HEK293 (cell line): Measurements from ENCODE around the gene CALHM3.

Experiments used
- FEZF1 ChIP-seq: fragments of 450-650 bp; formaldehyde crosslinking; IDR thresholded peaks from 2 replicates; pipeline ENCODE4 v1.5.1; 2016; ENCODE audit warnings: missing biosample characterization, missing genetic modification characterization
- GLI2 ChIP-seq: fragments of 450-650 bp; formaldehyde crosslinking; IDR thresholded peaks from 2 replicates; pipeline ENCODE4; 2017; ENCODE audit warnings: missing biosample characterization, missing genetic modification characterization, low read depth, borderline replicate concordance
- GLIS1 ChIP-seq: fragments of 450-650 bp; formaldehyde crosslinking; IDR thresholded peaks from 2 replicates; pipeline ENCODE4 v1.5.1; 2016; ENCODE audit warnings: missing biosample characterization, missing genetic modification characterization
- KLF10 ChIP-seq: fragments of 450-650 bp; IDR thresholded peaks from 2 replicates; pipeline ENCODE4 v1.5.1; 2018; ENCODE audit warnings: missing biosample characterization, mild to moderate bottlenecking, missing genetic modification characterization
- KLF17 ChIP-seq: fragments of 450-650 bp; formaldehyde crosslinking; IDR thresholded peaks from 2 replicates; pipeline ENCODE4 v1.5.1; 2016; ENCODE audit warnings: missing biosample characterization, missing genetic modification characterization
- KLF8 ChIP-seq: fragments of 450-650 bp; formaldehyde crosslinking; IDR thresholded peaks from 2 replicates; pipeline ENCODE4 v1.5.1; 2016; ENCODE audit warnings: missing biosample characterization, missing genetic modification characterization
- PATZ1 ChIP-seq: fragments of 450-650 bp; formaldehyde crosslinking; IDR thresholded peaks from 2 replicates; pipeline ENCODE4 v1.5.1; 2016; ENCODE audit warnings: missing biosample characterization, missing genetic modification characterization
- PRDM4 ChIP-seq: fragments of 450-650 bp; formaldehyde crosslinking; IDR thresholded peaks from 2 replicates; pipeline ENCODE4 v1.5.1; 2017; ENCODE audit warnings: missing biosample characterization, missing genetic modification characterization
- SP3 ChIP-seq: fragments of 450-650 bp; formaldehyde crosslinking; IDR thresholded peaks from 2 replicates; pipeline ENCODE4 v1.5.1; 2016; ENCODE audit warnings: missing biosample characterization, missing genetic modification characterization
- SP7 ChIP-seq: fragments of 450-650 bp; formaldehyde crosslinking; IDR thresholded peaks from 2 replicates; pipeline ENCODE4 v1.5.1; 2016; ENCODE audit warnings: missing biosample characterization, missing genetic modification characterization
- YY1 ChIP-seq: fragments of 450-650 bp; formaldehyde crosslinking; IDR thresholded peaks from 2 replicates; pipeline ENCODE4 v1.5.1; 2018; ENCODE audit warnings: missing biosample characterization, missing genetic modification characterization
- ZBTB1 ChIP-seq: fragments of 450-650 bp; formaldehyde crosslinking; IDR thresholded peaks from 2 replicates; pipeline ENCODE4 v1.5.1; 2016; ENCODE audit warnings: missing biosample characterization, missing genetic modification characterization
- ZBTB21 ChIP-seq: fragments of 450-650 bp; formaldehyde crosslinking; IDR thresholded peaks from 2 replicates; pipeline ENCODE4 v1.5.1; 2017; ENCODE audit warnings: missing biosample characterization, missing genetic modification characterization
- ZBTB7A ChIP-seq: fragments of 450-650 bp; formaldehyde crosslinking; IDR thresholded peaks from 2 replicates; pipeline ENCODE4 v1.5.1; 2016; ENCODE audit warnings: low read depth, missing biosample characterization, missing genetic modification characterization
- ZIC2 ChIP-seq: fragments of 450-650 bp; formaldehyde crosslinking; IDR thresholded peaks from 2 replicates; pipeline ENCODE4 v1.5.1; 2016; ENCODE audit warnings: missing biosample characterization, missing genetic modification characterization
- ZNF10 ChIP-seq: fragments of 450-650 bp; formaldehyde crosslinking; IDR thresholded peaks from 2 replicates; pipeline ENCODE4 v1.5.1; 2017; ENCODE audit warnings: missing biosample characterization, missing genetic modification characterization
- ZNF302 ChIP-seq: fragments of 450-650 bp; formaldehyde crosslinking; IDR thresholded peaks from 2 replicates; pipeline ENCODE4 v1.5.1; 2016; ENCODE audit warnings: missing biosample characterization, missing genetic modification characterization, low read depth
- ZNF335 ChIP-seq: fragments of 450-650 bp; formaldehyde crosslinking; conservative IDR thresholded peaks from 2 replicates; pipeline ENCODE4 v1.5.1; 2016; ENCODE audit warnings: missing biosample characterization, missing genetic modification characterization
- ZNF394 ChIP-seq: fragments of 450-650 bp; formaldehyde crosslinking; IDR thresholded peaks from 2 replicates; pipeline ENCODE4 v1.5.1; 2016; ENCODE audit warnings: missing biosample characterization, missing genetic modification characterization, mild to moderate bottlenecking, moderate library complexity, borderline replicate concordance
- ZNF426 ChIP-seq: fragments of 450-650 bp; formaldehyde crosslinking; IDR thresholded peaks from 2 replicates; pipeline ENCODE4 v1.5.1; 2017; ENCODE audit warnings: missing biosample characterization, missing genetic modification characterization, mild to moderate bottlenecking, inconsistent platforms, moderate library complexity
- ZNF514 ChIP-seq: fragments of 450-650 bp; formaldehyde crosslinking; IDR thresholded peaks from 2 replicates; pipeline ENCODE4 v1.5.1; 2016; ENCODE audit warnings: missing biosample characterization, missing genetic modification characterization
- ZNF518A ChIP-seq: fragments of 450-650 bp; formaldehyde crosslinking; conservative IDR thresholded peaks from 2 replicates; pipeline ENCODE4 v1.5.1; 2016; ENCODE audit warnings: low read depth, missing biosample characterization, missing genetic modification characterization
- ZNF529 ChIP-seq: fragments of 450-650 bp; formaldehyde crosslinking; IDR thresholded peaks from 2 replicates; pipeline ENCODE4 v1.5.1; 2017; ENCODE audit warnings: missing genetic modification characterization, missing biosample characterization; ENCODE audit not compliant: insufficient replicate concordance
- ZNF600 ChIP-seq: fragments of 450-650 bp; formaldehyde crosslinking; IDR thresholded peaks from 2 replicates; pipeline ENCODE4 v1.5.1; 2016; ENCODE audit warnings: missing biosample characterization, missing genetic modification characterization
- ZNF677 ChIP-seq: fragments of 450-650 bp; IDR thresholded peaks from 2 replicates; pipeline ENCODE4 v1.5.0; 2018; ENCODE audit warnings: missing biosample characterization, mild to moderate bottlenecking, missing genetic modification characterization, moderate library complexity
- ZNF707 ChIP-seq: fragments of 450-650 bp; formaldehyde crosslinking; IDR thresholded peaks from 2 replicates; pipeline ENCODE4 v1.5.1; 2016; ENCODE audit warnings: missing biosample characterization, missing genetic modification characterization
- ZNF791 ChIP-seq: fragments of 450-650 bp; formaldehyde crosslinking; IDR thresholded peaks from 2 replicates; pipeline ENCODE4 v1.5.1; 2016; ENCODE audit warnings: missing biosample characterization, missing genetic modification characterization
- ZSCAN30 ChIP-seq: fragments of 450-650 bp; IDR thresholded peaks from 2 replicates; pipeline ENCODE4 v1.5.1; 2018; ENCODE audit warnings: missing biosample characterization, mild to moderate bottlenecking, missing genetic modification characterization, moderate library complexity

Gene CALHM3

GRCh38 chr10:103504181-103504783 lies 25.2 kb upstream of the CALHM3 start (continued):
- no peak for TF ChIP-seq ZBTB1
- peak; percentile 63 for TF ChIP-seq FEZF1 (tag by site-specific recombination)
- TF ChIP-seq KLF10 = no peak
- no peak for TF ChIP-seq ZNF426
- TF ChIP-seq YY1 (tag by site-specific recombination) = no peak
- no peak for TF ChIP-seq ZBTB7A (tag by site-specific recombination)
- TF ChIP-seq ZNF518A (tag by site-specific recombination) = 0 out of 2 replicates have a peak, but pooled peaks have one; percentile 16
- no peak for TF ChIP-seq ZNF302
- peak; percentile 78 for TF ChIP-seq PATZ1 (tag by site-specific recombination)
- TF ChIP-seq GLIS1 (tag by site-specific recombination) = peak; percentile 94
- TF ChIP-seq ZIC2 (tag by site-specific recombination) = peak; percentile 99
- TF ChIP-seq ZNF514 = no peak
- TF ChIP-seq ZNF677 (tag by site-specific recombination) = peak; percentile 96
- TF ChIP-seq GLI2 (tag by site-specific recombination) = no peak
- peak; percentile 72; the same call in 1 of the 2 replicates for TF ChIP-seq ZBTB21 (tag by site-specific recombination)
- TF ChIP-seq SP3 (tag by site-specific recombination) = peak; percentile 27; the same call in 1 of the 2 replicates
- peak; percentile 95 for TF ChIP-seq KLF17 (tag by site-specific recombination)
- TF ChIP-seq ZNF10 = 0 out of 2 replicates have a peak, but pooled peaks have one; percentile 17
- TF ChIP-seq ZNF791 (tag by site-specific recombination) = no peak
- peak; percentile 36; the same call in 1 of the 2 replicates for TF ChIP-seq ZNF335 (tag by site-specific recombination)
- no peak for TF ChIP-seq ZNF529
- TF ChIP-seq KLF8 (tag by site-specific recombination) = 0 out of 2 replicates have a peak, but pooled peaks have one; percentile 29
- TF ChIP-seq ZSCAN30 (tag by site-specific recombination) = 0 out of 2 replicates have a peak, but pooled peaks have one; percentile 12
- TF ChIP-seq ZNF707 (tag by site-specific recombination) = no peak
- peak; percentile 95 for TF ChIP-seq ZNF600 (tag by site-specific recombination)
- peak; percentile 99 for TF ChIP-seq SP7 (tag by site-specific recombination)
- no peak; the same call in 1 of the 2 replicates for TF ChIP-seq ZNF394 (tag by site-specific recombination)
- no peak for TF ChIP-seq PRDM4 (tag by site-specific recombination)
